ENCODE results near the gene EFNA1.

DNA sequence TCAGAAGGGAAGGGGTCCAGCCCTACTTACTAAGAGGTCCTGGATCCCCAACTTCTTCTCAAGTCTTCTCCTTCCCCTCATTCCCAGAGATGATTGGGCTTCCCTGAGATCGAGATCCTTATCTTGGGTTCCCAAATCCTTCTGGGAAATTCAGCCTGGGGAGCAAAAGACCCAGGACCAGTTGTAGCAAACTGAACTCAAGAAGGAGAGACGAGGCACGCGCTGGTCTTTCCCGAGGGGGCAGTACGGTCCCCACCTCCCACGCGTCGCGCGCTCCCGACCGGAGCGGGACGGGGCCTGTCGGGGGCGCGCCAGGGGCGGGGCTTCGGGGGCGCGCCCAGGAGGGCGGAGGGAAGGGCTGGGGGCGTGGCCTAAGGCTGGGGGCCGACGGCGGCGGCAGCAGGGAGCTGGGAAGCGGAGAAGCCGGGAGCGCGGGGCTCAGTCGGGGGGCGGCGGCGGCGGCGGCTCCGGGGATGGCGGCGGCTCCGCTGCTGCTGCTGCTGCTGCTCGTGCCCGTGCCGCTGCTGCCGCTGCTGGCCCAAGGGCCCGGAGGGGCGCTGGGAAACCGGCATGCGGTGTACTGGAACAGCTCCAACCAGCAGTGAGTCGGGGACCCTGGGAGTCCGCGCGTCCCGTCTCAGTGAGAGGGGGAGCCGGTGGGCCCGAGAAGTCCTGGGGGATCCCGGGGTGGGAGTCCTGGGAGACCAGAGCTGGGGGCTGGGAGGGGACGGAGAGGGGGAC is 49.0 kb upstream of the EFNA1 start, which contains the start of gene EFNA3:
- TF ChIP-seq, protein P1, sequence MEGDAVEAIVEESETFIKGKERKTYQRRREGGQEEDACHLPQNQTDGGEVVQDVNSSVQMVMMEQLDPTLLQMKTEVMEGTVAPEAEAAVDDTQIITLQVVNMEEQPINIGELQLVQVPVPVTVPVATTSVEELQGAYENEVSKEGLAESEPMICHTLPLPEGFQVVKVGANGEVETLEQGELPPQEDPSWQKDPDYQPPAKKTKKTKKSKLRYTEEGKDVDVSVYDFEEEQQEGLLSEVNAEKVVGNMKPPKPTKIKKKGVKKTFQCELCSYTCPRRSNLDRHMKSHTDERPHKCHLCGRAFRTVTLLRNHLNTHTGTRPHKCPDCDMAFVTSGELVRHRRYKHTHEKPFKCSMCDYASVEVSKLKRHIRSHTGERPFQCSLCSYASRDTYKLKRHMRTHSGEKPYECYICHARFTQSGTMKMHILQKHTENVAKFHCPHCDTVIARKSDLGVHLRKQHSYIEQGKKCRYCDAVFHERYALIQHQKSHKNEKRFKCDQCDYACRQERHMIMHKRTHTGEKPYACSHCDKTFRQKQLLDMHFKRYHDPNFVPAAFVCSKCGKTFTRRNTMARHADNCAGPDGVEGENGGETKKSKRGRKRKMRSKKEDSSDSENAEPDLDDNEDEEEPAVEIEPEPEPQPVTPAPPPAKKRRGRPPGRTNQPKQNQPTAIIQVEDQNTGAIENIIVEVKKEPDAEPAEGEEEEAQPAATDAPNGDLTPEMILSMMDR (IDR thresholded peaks at IDR 0.05 in 2 of 3, conservative IDR thresholded peaks at IDR 0.05 in 1 of 3; ENCODE audit: borderline replicate concordance in 1 of 3, insufficient read depth in 1 of 3, low read depth in 2 of 3, low read length in 2 of 3), result no peak
- TF ChIP-seq POLR2A (IDR thresholded peaks at IDR 0.05; ENCODE audit: borderline replicate concordance, extremely low read depth, insufficient read depth, insufficient read length) (no peak), SRF (IDR thresholded peaks at IDR 0.05; ENCODE audit: low read depth) (no peak), CBX3 (IDR thresholded peaks at IDR 0.05; ENCODE audit: low read depth) (no peak), EGR1 (IDR thresholded peaks at IDR 0.05; ENCODE audit: low read depth) (no peak), RAD21 (IDR thresholded peaks at IDR 0.05; ENCODE audit: low read depth) (no peak)
- TF ChIP-seq, protein P2, sequence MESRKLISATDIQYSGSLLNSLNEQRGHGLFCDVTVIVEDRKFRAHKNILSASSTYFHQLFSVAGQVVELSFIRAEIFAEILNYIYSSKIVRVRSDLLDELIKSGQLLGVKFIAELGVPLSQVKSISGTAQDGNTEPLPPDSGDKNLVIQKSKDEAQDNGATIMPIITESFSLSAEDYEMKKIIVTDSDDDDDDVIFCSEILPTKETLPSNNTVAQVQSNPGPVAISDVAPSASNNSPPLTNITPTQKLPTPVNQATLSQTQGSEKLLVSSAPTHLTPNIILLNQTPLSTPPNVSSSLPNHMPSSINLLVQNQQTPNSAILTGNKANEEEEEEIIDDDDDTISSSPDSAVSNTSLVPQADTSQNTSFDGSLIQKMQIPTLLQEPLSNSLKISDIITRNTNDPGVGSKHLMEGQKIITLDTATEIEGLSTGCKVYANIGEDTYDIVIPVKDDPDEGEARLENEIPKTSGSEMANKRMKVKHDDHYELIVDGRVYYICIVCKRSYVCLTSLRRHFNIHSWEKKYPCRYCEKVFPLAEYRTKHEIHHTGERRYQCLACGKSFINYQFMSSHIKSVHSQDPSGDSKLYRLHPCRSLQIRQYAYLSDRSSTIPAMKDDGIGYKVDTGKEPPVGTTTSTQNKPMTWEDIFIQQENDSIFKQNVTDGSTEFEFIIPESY (IDR thresholded peaks at IDR 0.05; ENCODE audit: extremely low read depth, insufficient replicate concordance, low read length), result no peak

Data from HCT116 (cell line).